NOMO-1 (cell line): ENCODE data around the gene PYGL.
"Not testable (repeated sequence)": the region's sequence is repeated elsewhere in the genome, so short reads cannot be mapped to it uniquely, and the experiment has no call there.

Experiments
- DNase-seq, 2 experiments: peaks; one replicate each; lab custom pipeline; 2025; ENCODE audit not compliant: unreplicated experiment in 2 of 2; lab: John Stamatoyannopoulos, UW

Gene PYGL

DNA sequence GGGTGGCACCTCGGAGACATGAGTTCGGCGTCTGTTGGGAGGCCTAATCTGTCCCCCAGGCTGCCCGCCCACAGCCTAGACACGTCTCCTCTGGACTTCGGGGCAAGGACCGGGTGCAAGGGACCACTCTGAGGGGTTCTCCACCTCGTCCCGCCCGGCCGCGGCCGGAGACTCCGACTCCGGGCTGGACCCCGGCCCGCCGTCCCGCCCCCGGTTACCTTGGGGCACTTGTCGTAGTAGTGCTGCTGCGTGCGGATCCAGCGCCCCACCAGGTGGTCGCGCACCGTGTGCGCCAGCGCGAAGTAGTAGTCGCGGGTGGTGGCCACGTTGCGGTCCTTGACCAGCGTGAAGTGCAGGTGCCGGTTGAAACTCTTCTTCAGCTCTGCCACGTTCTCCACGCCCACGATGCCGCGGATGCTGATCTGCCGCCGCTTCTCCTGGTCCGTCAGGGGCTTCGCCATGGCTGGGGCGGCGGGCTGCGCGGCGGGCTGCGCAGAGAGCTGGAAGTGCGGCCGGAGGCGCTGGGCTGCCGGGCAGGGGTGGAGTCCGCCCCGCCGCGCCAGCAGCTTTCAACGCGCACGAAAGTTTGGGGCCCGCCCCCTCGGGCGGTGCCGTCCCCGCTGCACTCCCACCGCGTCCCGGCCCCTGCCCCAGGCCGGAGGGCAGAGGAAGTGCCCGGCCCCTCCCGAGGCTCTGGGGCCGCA lies at the start of gene PYGL:
TSS of gene PYGL (minus strand) at position 541 of the 704 bp plus-strand sequence. CDS start at position 461, 80 bp downstream.
- DNase-seq = peak; percentile 74 to 85

DNA sequence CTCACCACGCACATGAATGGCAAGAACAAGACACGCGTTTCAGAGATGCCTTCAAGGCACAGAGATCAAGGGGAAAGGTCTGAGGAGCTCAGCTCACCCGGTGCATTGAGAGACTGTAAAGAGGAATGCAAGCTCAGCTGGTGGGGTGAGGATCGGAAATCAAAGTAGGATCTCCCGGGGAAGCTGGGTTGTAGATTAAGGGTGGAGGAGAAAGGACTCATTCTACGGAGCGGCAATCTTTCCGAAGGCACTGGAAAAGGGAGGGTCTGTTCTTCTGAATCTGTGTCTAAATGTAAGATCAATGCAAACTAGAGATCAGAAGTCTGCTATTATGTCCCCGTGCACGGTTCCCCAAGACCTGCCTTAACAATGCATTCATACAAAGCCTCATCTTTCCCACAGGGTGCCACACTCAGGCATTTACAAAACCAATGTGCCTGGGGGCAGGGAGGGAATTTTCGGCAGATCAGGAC lies 41.6 kb upstream of the PYGL start:
- DNase-seq = no peak

DNA sequence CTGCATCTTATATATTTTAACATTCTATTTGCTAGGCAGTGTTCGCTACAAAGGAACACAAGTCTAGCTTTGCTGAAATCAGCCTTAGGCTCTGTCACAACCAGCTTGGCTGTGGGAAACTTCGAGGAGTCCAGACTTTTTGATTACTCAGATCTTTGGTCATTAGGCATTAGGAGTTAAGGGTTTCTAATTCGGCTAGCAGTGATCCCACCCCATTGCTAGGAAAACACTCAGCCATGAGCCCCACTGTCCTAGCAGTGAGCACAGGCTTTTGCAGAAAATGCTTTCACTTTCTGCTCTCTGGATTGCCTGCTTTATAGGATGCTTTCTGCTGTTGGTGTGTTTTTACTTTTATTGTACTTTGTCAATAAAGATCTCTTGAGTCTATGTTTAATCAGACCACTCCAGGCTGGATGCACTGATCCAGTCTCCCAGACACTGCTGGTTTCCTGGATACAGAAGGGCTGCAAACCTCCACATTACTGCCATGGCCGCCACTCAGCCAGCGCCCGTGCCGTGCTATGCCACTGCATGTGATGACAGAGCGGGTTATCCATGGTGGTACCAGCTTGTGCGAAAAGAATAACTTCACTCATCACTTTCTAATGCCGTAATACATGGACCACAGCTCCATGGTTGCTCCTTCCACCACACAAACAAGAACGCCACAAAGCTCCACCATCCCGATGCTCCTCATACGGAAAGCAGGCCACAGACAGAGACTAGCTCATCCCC lies 41.0 kb upstream of the PYGL start:
- DNase-seq = no peak

DNA sequence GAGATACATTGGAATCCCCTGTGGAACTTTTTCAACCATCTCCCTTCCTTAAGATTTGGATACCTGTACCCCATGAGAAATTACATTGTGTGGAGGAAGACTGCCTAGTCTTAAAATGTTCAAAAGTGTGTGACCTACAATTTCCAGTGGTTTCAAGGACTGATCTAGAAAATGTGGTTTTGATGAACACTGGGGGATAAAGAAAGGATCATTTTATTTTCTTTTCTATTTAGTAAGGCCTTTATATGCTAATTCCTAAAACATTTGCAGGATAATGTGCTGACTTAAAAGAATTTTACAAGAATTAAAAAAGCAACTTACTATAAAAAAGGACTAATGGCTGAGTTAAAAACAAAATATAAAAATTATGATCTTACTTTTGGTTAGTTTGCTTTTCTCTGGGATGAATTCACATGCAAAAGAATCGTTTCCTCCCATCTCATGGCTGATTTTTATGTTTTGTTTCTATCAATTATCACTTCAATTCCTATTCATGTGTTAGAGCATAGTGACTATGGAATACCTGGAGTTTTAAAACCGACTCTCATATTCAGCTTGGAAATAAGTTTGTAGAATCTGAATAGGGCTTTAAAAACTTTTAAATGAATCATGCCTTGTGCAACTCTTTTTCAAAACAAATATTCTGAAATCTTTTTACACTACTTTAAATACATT lies 39.9 kb upstream of the PYGL start:
- DNase-seq = no peak

DNA sequence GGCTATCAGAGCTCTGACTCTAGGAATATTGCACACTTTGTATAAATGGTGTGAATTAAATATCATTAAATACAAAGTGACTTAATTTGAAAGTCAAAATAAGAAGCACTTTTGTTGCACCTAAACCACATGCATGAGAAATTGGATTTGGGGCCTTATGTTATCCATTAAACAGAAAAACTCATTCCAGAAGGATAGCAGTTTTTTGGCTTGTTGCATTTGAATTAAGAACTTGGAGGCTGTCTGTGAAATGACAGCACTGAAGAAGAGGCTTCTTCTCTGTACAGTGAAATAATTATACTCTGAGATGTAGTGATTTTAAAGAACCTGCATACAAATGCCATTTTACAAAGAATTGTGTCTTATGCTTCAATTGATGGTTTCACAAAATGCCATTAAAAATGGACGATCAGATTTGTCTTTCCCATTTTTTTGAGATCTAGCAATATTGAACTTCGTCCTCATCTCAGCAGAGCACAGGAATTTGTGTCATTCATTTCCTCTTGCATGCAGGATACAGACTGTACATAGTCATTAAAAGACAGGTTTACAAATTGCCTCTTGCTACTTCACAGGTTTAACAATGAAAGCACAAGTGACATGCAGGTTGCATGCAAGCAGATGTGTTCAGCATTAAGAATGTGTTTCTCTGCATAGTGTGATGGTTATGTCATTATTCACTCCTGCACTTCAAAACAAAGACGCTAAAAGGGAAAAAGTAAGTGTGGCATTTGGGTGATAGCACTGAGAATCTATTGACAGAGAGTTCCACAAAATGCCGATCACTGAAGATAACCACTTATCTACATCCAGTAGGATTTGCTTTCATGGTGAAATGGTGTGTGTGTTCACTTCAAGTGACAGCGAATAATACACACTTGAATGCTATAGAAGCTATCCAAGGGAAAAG lies 35.9 kb upstream of the PYGL start:
- no peak for DNase-seq

DNA sequence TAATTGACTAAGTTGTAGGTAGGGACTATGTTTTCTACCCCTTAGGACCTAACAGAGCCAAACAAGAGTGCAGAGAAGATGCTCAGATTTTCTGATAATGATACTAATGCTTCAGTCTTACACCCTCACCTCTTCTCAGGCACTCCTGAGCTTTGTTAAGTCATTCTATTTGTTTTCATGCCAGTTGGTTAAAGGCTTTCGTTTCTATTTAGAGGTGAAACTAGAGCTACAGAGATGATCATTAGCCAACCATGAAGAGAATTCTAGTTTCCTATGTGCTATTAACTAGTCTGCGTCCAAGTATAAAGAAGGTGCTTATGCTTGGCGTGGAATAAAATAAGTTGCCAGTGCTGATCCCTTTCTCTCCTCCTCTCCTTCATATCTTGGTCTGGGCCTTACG lies 34.6 kb upstream of the PYGL start:
- no peak for DNase-seq

DNA sequence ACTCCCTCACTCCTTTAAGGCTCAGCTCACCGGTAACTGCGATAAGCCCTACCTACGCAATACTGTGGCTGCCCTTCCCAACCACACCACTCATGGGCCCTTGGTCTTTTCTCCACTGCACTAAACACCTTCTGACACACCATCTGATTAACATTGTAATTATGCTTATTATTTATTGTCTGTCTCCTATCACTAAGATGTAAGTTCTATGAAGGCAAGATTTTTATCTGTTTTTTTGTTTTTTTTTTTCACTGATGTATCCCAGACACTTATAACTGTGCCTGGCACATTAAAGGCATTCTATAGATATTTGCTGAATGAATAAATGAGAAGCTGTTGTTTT lies 34.2 kb upstream of the PYGL start:
- no peak for DNase-seq

DNA sequence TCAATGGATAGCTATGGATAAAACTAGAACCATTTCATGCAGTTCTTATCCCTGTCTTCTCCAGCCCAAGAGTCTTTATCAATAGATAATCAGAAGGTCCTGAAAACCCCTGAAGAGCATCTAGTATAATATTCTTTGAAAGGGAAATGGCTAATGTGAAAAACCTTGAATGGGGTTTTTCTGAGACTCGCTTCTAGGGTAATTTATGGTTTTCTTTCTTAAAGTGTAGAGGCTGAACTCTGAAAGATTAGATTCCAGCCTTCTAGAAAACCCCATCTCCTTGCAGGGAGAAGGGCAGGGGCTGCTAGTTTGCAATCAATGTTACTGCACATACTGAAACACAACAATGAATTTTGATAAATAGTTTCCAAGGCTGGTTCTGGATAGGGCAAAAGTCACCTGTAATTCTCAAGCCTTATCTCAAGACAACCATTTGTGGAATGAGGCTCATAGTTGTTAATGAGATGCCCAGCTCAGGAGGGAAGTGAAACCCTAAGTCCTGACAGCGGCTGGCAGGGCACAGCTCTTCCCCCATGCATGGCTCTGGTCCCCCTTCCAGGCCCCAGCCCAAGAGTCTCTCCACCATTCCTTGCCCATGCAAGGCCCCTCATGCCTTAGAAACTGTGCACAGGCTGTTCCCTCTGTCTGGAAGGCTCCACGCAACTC lies 33.7 kb upstream of the PYGL start:
- DNase-seq = peak; percentile 53 to 77

DNA sequence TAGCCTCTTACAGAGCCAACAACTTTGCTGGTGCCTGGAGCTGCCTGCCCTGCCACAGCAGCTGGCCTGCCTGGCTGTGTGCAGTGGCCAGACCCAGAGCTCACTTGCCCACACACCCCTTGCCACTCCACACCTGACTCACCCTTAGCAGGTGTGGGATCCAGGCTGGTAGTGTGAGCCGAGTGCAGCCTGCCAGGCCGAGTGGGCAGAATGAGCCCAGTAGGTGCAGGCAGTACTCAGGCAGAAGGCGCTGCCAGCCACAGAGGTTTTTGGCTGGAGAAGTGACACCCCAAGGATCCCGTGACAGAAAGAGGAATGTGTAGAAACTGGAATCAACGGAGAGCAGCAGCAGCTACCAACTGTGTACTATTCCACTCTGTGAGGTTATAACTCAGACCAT lies 29.8 kb upstream of the PYGL start:
- no peak for DNase-seq

DNA sequence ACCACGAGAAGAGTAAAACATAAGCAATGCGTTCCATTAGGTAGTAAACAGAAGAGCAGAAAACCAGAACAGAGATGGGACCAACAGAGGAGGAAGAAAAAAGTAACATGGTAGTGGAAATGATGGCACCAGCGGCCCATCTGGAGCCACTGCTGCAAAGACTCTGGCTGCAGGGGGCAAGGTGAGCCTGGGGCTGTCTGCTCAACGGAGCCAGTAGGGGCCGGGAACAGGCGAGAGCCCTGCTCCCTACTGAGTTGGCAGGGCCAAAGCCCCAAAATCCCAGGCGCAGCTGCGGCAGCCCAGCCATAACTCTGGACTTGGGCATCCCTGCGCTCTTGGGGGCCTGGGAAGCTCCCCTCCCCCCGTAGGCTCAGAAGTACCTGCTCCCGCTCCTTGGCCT lies 28.5 kb upstream of the PYGL start:
- no peak for DNase-seq

DNA sequence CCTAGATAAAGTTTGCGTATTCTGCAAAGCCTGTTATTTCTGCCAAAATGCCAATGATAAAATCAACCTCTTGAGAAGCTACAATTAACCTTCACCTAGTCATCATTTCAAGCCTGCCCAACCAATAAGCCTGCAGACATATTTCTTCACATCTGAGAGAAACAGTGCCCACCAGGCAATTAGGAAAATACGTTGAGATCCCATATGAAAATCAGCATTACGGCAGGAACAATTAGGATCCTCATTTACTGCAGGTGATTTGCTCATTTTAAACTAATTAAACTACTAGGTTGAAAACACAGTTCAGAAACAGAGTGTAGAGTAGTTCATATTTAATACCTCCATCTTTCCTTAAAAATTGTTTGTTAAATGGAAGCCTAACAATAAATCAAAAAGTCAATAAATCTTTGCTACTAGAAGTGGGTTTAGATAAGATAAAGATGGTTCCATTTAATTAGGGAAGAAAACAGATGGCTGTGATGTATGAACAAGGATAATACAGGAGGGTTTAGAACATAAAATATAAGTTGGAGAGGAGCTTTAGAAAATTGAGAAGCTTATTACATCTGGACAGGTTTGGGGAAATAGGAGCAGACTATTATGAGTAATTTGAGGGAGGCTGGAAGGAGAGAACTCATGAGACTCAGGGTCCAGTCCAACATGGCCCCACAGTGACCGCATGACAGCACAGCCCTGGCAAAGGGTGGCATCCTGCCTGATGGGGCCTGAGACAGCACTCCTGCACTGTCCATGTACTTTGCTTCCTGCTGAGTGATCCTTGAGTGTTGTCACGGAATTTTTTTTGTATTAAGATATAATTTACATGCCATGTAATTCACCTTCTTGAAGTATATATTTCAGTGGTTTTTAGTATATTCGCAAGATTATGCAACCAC lies 26.9 kb upstream of the PYGL start:
- no peak for DNase-seq

DNA sequence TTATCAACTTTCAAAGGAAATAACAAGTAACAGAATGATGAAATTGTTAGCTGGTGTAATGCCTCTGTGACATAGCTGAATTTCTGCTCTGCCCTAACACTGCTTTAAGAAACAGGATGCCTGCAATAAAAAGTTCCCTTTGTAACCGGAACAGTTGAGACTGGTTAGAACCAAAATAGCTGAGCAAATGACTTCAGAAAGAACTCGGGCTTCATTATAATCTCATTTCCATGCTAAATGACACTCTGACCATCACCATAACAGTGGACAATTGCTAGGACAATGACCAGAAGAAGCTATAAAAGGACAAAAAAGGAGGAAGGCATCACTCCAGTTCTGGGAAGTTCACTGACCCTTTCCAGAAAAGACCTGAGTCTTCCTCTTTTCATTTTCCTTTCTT lies 23.5 kb upstream of the PYGL start:
- DNase-seq = peak; percentile 30 to 70

DNA sequence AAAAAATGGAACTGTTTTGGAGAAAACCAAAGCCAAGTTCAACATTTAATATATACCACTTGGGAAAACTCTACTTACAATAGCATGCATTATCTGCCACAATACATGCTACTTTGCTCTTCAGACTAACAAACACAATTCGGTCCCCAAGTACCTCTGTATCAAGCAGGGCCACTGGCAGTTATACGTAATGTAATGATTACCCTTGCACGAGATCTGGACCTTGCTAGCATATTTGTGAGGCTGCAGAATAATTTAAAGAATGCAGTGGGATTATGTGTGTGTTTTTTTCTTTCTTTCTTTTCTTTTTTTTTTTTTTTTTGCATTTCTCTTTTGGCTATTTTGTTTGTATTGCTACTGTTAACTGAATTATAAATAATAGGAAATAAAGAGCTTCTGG lies 22.8 kb upstream of the PYGL start:
- no peak for DNase-seq

DNA sequence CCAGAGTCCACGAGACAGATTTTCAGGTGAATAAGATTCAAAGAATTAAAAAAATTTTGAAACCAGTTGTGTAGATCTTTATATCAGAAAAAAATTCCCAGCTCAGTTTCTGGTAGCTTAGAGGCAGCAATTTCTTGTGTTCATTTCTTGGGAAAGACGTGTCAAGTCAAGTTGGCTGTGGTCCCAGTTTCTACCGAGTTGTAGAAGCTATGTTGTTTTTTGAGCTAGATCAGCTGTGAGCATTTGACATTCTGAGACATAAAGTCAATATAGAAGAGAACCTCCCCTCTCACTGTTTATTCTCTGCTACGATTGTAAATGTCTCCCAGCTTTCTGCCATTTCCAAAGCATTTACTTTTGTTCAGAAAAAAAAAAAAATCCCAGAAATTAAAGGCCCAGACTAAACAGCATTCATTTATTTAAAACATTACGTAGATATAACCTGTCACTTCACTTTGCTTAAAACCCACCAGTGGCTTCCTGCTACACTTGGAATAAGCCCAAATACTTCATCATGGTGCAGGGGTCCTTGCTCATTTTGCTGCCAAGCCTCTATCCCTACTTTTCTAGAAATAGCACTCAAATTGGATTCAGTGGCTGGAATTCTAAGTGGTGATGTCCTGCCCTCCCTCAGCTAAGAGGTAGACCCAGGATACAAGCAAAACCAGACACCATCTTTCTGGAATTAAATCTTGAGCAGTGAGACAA lies 20.6 kb upstream of the PYGL start:
- DNase-seq = no peak

DNA sequence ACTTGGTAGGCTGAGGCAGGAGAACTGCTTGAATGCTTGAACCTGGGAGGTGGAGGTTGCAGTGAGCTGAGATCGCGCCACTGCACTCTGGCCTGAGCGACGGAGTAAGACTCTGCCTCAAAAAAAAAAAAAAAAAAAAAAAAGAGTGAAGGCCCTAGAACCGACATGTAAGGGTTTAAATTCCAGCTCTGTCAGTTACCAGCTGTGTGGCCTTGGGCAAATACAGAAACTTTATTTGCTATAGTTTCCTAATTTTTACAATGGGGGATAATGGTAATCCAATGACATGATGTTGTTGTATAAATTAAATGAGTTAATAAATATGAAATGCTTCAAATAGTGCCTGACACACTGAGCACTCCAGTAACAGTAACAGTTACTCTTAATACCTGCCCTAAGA lies 19.6 kb upstream of the PYGL start:
- no peak for DNase-seq

DNA sequence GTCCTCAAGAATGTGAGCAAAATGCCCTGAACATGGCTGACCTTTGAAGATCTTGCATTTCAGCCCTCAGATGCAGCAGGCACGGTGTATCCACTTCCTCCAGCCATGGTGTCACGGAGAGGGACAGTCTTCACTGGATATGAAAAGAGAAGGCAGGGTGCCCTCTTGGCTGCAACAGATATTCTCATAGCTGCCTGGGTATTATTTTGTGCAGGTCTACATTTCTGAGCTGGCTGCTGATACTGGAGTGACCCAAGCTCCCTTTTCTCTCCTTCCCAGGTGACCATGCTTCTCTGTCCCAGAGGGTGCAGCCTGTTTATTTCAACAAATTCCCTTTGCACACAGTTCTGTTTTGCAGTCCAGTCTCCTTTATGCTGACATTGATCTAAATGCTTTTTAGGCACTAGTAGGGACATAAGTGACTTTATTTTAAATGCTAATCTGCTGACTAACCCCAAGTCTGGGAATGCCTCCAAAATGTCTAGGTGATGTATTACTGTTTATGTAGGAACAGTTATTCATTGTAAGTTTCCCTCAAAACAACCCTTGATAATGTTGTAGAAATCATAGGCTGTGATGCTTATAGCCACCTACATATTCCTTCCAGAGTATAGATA lies 17.4 kb upstream of the PYGL start:
- no peak for DNase-seq

DNA sequence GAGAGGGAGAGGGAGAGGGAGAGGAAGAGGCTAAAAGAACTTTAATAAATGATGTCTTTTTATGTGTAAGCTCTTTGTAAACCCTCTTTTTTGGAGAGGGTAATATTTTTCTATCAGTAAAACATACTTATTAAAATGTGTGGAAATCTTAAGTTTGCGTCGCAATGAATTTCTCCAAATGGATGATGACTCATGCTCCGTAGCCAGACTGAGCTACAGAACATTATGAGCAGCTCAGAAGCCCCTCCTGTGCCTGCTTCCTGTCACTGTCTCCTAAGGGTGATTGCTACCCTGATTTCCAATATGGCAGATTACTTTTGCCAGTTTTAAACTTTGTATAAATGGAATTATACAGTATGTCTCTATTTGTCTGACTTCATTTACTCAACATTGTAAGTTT lies 13.0 kb upstream of the PYGL start:
- DNase-seq = peak in 1 of 2 experiments; percentile 31

DNA sequence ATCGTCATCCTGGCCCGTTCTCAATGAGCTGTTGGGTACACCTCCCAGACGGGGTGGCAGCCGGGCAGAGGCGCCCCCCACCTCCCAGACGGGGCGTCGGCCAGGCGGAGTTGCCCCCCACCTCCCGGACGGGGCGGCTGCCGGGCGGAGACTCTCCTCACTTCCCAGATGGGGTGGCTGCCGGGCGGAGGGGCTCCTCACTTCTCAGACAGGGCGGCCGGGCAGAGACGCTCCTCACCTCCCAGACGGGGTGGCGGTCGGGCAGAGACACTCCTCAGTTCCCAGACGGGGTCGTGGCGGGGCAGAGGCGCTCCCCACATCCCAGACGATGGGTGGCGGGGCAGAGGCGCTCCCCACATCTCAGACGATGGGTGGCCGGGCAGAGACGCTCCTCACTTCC lies 12.1 kb upstream of the PYGL start:
- not testable (repeated sequence) for DNase-seq
